Activated CD4-positive, alpha-beta T cell treated with anti-CD3 and anti-CD28 coated beads, Interleukin-10, Interleukin-2, amounts not matched to agents 100 ng/mL and 50 ng/mL, durations not matched to agents 16 hours and 8 hours (primary cell): Measurements from ENCODE around the gene KCNK4.

Experiments used
- DNase-seq: peaks from one replicate; pipeline ENCODE4 v3.0.0-alpha.2; 2020

KCNK4 gene

GRCh38 chr11:64331569-64332371, 40.7 kb downstream of the KCNK4 start:
- DNase-seq = peak; percentile 94

- no peak for DNase-seq
These were observed 42.5 kb downstream of the KCNK4 start for GRCh38 chr11:64333556-64333955.

GRCh38 chr11:64334764-64335735, 43.9 kb downstream of the KCNK4 start:
- DNase-seq = peak; percentile 80

- DNase-seq = no peak
These were observed 46.6 kb downstream of the KCNK4 start for GRCh38 chr11:64337538-64338249.

GRCh38 chr11:64338716-64339115, 47.6 kb downstream of the KCNK4 start:
- no peak for DNase-seq

- no peak for DNase-seq
These were observed 48.2 kb downstream of the KCNK4 start for GRCh38 chr11:64339286-64339685.

- DNase-seq = peak; percentile 93
These were observed 48.8 kb downstream of the KCNK4 start, which contains the start of gene CCDC88B for GRCh38 chr11:64339754-64340408. CCDC88B (plus strand) TSS chr11:64340204; CDS start chr11:64340267, 63 bp downstream.

GRCh38 chr11:64340671-64341335, 49.7 kb downstream of the KCNK4 start:
- peak; percentile 85 for DNase-seq

- DNase-seq = no peak
These were observed 50.3 kb downstream of the KCNK4 start for GRCh38 chr11:64341429-64341828.

- peak; percentile 94 for DNase-seq
These were observed 51.0 kb downstream of the KCNK4 start for GRCh38 chr11:64341851-64342791.

GRCh38 chr11:64342869-64343745, 52.0 kb downstream of the KCNK4 start:
- DNase-seq = no peak

- no peak for DNase-seq
These were observed 52.9 kb downstream of the KCNK4 start for GRCh38 chr11:64343767-64344559.

GRCh38 chr11:64344787-64345186, 53.7 kb downstream of the KCNK4 start:
- no peak for DNase-seq

- DNase-seq = no peak
These were observed 56.2 kb downstream of the KCNK4 start for GRCh38 chr11:64347193-64347867.

- no peak for DNase-seq
These were observed 57.4 kb downstream of the KCNK4 start for GRCh38 chr11:64348383-64349024.

GRCh38 chr11:64349025-64349387, 57.9 kb downstream of the KCNK4 start:
- DNase-seq = no peak

- no peak for DNase-seq
These were observed 58.3 kb downstream of the KCNK4 start for GRCh38 chr11:64349404-64349803.
